GM18498 (cell line): ENCODE measurements around the gene ECM1.

Experiments used
- ATAC-seq: cut with Tn5 transposase; IDR thresholded peaks from one replicate; pipeline ENCODE4 v1.9.1; 2021; ENCODE audit warnings: mild to moderate bottlenecking, moderate library complexity; ENCODE audit not compliant: unreplicated experiment

The ECM1 gene

GRCh38 chr1:150543500-150544143 is 35.7 kb downstream of the ECM1 start:
- no peak for ATAC-seq

GRCh38 chr1:150544204-150544603 is 36.3 kb downstream of the ECM1 start:
- ATAC-seq: no peak

GRCh38 chr1:150545486-150546032 is 37.6 kb downstream of the ECM1 start:
- ATAC-seq: no peak

- ATAC-seq: no peak
Measured at GRCh38 chr1:150546294-150546937, 38.5 kb downstream of the ECM1 start.

- ATAC-seq: no peak
Measured at GRCh38 chr1:150548324-150548631, 40.4 kb downstream of the ECM1 start.

GRCh38 chr1:150548632-150549495 is 41.0 kb downstream of the ECM1 start, which contains the start of gene ADAMTSL4:
TSS of gene ADAMTSL4 (plus strand) at chr1:150549408. CDS start at chr1:150552289, 2,881 bp downstream.
- peak; percentile 47 for ATAC-seq

GRCh38 chr1:150549496-150550221 is 41.8 kb downstream of the ECM1 start:
- peak; percentile 5 for ATAC-seq

GRCh38 chr1:150550222-150551050 is 42.5 kb downstream of the ECM1 start:
- ATAC-seq: no peak

GRCh38 chr1:150551051-150551783 is 43.3 kb downstream of the ECM1 start:
- no peak for ATAC-seq

GRCh38 chr1:150551784-150552127 is 43.8 kb downstream of the ECM1 start:
- ATAC-seq: no peak

- ATAC-seq: no peak
Measured at GRCh38 chr1:150552128-150552910, 44.4 kb downstream of the ECM1 start.

- ATAC-seq: no peak
Measured at GRCh38 chr1:150552911-150553289, 45.0 kb downstream of the ECM1 start.

GRCh38 chr1:150553392-150554085 is 45.6 kb downstream of the ECM1 start:
- ATAC-seq: no peak

GRCh38 chr1:150554086-150554452 is 46.2 kb downstream of the ECM1 start:
- no peak for ATAC-seq

GRCh38 chr1:150555198-150555970 is 47.5 kb downstream of the ECM1 start:
- no peak for ATAC-seq

GRCh38 chr1:150555971-150556865 is 48.3 kb downstream of the ECM1 start:
- no peak for ATAC-seq
